NCI-H2196 (cell line): ENCODE results near the gene GNB1.
A peak's percentile ranks its signal among the peaks of the same experiment; 100 is the strongest.

ENCODE experiments used
- DNase-seq: peaks from one replicate; lab custom pipeline; 2025; ENCODE audit not compliant: unreplicated experiment; lab: John Stamatoyannopoulos, UW

The GNB1 gene

DNA sequence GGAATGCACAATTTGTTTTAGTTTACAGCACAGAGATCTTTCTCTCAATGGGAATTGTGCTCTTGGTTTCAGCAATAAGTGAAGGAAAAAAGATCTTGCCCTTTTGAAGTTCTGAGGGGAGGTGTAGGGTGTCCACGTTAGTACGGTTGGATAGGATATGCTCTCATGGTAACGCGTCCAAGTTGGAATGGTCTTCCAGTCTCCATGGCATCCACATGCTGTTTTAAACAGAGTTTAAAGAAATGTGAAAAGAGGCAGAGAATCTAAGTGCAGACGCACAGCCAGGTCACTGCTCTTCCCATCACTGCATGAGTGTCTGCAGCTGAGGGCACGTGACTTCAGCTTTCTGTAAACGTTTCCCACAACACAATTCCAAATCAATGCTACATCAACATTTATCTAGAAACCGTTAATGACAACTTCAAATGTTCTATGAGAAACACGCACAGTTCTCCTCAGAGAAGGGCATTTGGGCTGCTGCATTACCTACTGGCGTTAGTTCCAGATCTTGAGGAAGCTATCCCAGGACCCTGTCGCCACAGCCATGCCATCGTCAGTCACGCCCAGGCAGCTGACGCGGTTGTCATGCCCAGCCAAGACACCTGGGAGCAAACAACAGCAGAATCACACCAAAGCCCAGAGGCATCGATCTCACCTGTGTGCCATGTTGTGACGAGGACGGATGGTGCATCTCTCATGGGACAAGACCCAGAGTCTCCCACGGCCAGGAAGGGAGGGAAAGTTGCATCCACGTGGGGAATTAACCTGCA lies 103.9 kb downstream of the GNB1 start:
- DNase-seq: no peak

DNA sequence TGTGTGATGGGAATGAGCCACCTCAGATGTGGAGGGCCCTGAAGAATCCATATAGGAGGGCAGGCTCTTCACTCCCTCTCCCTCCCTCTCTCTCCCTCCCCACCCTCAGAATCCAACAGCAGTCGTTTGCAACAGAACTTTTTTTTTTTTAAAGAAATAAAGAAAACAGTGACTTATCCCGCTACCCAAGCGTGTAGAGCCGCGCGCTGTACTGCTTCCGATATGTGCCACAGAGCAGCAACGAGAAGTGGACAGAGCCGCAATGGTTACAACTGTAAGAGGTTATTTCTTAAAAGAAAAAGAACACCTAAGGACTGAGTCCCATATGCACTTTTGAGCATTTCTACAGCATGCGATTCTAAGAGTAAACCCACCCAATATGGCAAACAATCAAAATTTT lies 105.2 kb downstream of the GNB1 start:
- DNase-seq: no peak

DNA sequence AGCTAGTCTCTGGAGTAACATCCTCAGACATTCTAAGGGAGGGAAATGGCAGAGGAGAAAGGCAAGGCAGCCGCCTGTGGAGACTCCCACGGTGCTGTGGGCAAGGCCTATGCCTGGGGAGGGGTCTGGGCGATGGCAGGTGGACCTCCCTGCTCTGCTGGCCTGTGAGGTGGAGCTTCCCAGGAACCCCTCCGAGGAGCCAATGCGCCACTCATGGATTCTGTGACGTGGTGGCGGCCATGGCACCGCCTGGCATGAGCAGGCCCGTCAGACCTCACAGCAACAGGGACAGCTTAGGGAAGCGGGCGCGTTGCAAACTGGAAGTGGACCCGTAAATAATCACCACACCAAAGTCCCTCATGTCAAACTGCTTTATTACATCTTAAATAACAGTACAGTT lies 106.0 kb downstream of the GNB1 start:
- no peak for DNase-seq

DNA sequence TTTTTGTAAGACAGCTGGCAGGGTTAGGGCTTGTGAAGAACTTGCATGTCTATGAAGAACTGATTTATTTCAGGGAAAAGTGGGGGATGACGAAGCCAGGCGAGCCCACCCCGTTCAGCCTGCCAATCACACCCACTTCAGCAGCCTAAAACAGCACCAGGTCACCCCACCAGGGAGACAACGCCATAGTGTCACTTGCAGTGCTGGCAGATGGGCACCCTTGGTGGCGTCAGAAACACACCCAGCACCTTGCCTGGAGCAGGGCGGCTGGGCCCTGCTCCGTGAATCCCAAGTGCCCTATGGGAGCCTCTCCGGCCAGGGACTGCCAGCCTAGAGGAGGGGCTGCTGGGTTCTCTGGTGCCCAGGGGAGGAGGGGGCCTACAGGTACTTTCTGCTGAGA lies 107.6 kb downstream of the GNB1 start:
- DNase-seq: no peak

DNA sequence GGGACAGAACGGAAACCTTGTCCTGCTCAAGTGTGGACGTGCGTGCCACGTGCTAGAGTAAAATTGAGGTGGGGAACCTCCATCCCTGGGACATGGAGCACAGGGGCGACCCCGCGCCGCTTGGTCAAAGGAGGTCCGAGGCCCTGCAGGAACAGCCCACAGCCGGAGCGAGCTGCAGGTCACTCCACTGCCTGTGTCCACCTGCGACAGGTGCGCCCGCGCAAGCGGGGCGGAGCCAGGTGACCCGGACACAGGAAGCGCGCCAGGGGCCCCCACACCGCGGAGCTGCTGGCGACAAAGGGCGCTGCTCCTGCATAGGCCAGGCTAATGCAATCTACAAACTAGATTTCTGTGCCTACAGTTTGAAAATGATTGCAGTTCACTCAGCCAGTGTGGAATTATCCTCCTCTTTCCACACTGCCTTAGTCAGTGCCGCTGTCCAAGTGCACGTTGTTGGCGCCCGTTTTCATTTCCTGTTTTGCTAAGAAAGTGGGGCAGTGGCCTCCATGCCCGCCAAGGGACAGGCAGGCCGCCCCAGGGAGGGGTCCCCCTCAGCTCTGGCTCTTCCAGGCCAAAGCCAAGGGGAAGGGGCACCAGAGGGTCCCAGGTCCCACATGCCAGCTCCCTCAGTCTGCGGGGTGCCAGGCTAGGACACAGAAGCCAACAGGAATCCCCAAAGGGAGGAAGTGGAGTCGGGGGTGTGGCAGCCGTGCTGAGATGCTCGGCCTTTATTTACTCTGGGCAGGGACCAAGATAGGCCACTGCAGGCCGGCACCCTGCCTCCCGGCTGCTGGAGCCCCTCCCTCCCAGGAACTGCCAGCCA lies 108.3 kb downstream of the GNB1 start:
- DNase-seq: peak; percentile 80

DNA sequence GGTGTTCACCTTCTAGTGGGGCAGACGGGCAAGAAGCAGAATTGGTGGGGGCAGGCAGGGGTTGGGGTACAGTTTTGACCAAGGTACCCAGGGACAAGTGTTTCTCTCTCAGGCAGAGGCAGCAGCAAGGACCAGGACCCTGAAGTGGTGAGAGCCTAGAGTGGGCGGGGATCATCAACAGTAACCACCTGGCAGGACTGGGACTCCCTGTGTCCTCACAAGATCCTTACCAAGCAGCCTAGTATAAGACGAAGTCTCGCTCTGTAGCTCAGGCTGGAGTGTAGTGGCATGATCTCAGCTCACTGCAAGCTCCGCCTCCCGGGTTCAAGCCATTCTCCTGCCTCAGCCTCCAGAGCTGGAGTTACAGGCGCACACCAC lies 109.4 kb downstream of the GNB1 start:
- no peak for DNase-seq

DNA sequence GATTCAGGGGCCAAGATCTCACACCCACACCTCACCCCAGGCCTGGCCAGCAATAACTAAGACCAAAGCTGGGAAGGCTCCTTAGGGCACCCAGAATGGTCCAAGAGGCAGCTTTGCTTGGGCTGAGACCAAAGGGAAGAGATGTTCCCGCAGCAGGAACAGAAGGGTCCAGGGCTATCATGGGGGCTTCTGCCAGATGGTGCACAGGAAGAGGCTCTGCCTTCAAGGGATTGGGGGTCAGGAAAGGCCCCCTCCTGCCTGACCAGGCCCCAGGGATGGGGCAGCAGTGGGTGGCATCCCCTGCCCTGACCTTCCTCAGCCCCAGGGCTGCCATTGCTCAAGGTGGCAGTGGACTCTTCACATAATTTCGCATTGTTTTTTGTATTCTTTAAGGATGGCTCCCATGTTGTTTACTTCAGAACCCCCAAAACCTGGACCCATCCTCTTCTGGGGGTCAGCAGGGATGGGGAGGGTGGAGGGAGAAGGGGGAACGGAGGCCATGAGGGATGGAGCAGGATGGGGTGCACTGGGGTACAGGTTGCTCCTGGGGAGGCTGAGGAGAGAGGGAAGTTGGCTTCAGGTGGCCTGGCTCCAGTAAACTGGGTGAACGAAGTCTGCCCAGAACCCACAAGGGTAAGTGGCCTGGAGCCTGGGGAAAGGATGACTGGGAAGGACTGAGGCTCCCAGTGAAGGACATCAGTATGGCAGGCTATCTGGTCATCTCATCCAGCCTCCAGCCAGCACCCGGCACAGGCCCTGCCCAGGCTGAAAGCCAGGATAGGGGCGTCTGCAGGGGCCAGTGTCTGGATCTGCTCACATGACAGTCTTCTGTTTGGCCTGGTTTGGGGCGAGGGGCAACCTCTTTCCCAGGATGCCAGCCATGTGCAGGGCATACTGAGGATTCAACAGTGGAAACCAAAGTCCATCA lies 110.0 kb downstream of the GNB1 start:
- DNase-seq: no peak

DNA sequence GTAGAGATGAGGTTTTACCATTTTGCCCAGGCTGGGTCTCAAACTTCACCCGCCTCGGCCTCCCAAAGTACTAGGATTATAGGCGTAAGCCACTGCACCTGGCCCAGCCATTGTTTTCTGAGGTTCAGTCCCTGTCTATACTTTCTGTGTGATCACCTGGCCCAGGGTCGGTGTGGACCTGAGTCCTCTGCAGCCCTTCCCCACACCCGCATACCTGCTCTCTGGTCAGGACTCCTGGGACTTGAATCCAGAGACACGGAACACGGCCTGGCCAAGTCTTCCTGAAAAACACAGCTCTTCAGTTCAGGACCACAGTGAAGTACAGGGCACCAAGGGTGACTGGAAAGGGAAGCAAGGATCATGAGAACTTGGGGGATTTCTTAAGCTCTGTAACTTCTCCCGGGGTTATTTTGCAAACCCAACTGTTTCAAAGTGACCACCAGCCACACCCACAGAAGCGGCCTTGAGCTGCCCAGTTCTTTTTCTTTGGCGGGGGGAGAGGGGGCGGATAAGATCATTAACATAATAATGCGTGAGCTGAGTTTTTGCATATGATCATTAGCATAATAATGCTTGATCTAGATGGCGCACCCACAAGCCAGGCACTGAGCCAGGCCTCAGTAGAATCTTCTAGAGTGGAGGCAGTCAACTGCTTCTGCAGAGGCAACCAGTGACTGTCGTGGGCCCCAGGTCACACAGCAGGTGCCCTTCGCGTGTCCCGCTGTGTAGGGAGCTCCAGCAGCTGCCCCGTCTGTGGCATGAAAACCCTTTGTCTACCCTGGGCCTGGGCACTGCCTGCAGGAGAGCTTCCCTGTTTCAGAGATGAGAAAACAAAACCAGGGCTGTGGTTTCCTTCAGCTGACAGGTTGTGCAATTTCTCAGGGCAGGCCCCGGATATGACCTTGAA lies 110.9 kb downstream of the GNB1 start:
- peak; percentile 52 for DNase-seq

DNA sequence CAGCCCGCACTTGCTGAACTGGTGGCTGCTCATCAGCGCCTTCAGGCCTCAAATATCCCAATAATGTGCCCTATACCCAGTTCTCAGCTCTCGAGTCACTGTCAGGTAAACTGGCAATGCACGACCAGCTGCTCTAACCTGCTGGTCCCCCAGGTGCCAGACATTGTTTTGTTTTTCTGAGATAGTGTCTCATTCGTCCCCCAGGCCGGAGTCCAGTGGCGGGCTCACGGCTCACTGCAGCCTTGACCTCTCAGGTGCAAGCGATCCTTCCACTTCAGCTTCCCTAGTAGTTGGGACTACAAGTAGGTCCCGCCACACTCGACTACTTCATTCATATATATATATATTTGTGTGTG lies 111.6 kb downstream of the GNB1 start:
- DNase-seq: peak; percentile 20

DNA sequence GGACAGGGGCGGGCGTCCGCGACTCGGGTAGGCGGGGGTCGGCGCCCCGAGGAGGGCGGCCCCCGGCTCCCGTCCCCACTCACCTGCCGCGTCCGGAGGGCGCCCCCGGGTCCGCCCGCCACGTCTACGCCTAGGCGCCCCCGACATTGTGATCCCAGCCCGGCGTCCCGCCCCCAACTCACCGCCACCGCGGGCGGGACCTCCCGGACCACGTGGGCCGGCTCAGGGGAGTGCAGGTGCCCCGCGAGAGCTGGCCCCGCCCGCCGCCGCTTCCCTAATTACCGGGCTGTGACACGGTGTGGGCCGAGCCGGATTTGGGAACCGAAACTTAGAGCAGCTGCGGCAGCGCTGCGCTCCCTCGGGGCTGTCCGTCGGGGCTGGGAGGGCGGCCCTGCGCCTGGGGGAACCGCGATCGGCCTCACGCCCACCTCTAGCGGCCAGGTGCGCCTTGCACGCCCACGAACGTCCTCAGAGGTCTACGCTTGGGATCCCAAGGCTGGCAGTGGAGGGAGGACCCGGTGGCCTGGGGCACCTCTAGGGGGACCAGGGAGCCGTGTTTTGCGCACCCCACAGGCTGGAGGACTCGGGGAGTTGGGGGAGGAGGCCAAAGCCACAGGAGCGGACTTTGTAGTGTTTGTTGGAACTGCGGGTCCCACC lies 112.1 kb downstream of the GNB1 start:
- DNase-seq: peak; percentile 77

DNA sequence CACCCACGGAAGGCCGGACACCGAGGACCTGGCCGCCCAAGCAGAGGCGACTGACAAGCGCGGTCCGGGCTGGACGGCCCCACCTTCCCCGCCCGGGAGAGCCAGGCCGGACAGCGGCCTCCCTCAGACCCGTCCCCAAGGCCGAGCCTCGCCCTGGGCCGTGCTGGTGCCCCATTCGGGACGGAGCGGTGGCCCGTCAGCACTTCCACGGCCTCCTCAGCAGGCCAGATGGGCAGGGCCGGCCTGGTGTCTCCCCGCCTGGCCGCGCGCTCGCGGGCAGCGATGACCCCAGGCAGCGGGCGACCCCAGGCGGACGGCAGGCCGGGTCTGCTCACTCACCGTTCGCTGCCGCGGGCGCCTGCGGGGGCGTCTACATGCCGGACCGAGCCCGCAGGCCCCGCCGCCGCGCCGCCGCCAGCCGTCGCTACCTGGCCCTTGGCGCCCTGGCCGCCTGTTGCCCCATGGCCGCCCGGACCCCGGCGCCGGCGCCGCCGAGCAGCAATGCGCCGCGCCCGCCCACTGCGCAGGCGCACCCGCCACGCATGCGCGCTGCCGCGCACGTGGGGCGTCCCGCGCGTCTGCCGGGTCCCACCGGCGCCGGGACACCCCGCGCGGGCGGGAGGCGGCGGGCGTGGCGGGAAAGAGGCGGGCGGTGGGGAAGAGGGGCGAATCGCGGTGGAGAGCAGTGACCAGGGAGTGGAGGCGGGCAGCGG lies 112.8 kb downstream of the GNB1 start, which contains the start of gene NADK:
NADK (minus strand) TSS at position 521 of the 713 bp plus-strand sequence. CDS start 13,064 bp downstream, outside the sequence.
- peak; percentile 77 for DNase-seq

DNA sequence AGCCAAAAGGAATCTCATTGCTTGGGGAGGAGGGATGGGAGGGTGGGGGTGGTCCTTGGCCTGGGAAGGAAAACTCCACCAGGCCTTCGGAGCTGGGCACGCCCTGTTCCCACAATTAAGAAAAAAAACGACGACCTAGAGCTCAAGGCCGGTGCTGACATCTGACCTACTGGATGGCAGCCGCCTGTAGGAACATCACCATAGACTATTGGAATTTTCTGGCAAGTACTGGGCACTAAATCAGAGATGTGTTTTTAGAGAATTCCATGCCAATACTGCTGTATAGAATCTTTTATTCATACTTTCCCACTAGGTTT lies 113.3 kb downstream of the GNB1 start:
- no peak for DNase-seq

DNA sequence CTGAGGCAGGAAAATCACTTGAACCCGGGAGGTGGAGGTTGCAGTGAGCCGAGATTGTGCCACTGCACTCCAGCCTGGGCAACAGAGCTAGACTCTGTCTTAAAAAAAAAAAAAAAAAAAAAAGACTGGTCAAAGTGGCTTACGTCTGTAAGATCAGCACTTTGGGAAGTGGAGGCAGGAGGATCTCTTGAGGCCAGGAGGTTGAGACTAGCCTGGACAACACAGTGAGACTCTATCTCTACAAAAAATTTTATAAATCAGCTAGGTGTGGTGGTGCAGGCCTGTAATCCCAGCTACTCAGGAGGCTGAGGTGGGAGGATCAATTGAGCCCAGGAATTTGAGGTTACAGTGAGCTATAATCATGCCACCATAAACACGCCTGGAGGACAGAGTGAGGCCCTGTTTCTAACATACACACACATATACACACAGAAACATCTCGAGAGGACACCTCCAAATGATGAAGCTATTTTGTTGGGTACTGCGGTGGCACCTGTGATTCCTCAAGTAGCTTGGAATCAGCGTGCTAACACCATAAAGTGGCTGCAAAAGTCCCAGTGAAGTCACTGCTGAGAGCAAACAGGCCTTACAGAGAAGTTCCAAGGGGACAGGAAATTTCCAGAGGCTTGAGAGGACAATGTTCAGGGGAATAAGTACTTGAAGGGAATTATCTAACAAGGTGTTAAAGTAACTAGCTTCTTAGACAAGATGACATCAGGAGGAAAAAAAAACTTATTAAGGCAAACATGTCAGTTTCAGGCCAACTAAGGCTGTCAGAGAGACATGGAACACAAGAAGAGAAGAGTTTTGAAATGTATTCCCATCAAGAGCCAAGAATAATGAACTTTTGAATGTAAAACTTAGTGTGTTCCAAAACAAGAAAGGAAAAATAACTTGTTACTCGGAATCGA lies 114.0 kb downstream of the GNB1 start:
- DNase-seq: no peak

DNA sequence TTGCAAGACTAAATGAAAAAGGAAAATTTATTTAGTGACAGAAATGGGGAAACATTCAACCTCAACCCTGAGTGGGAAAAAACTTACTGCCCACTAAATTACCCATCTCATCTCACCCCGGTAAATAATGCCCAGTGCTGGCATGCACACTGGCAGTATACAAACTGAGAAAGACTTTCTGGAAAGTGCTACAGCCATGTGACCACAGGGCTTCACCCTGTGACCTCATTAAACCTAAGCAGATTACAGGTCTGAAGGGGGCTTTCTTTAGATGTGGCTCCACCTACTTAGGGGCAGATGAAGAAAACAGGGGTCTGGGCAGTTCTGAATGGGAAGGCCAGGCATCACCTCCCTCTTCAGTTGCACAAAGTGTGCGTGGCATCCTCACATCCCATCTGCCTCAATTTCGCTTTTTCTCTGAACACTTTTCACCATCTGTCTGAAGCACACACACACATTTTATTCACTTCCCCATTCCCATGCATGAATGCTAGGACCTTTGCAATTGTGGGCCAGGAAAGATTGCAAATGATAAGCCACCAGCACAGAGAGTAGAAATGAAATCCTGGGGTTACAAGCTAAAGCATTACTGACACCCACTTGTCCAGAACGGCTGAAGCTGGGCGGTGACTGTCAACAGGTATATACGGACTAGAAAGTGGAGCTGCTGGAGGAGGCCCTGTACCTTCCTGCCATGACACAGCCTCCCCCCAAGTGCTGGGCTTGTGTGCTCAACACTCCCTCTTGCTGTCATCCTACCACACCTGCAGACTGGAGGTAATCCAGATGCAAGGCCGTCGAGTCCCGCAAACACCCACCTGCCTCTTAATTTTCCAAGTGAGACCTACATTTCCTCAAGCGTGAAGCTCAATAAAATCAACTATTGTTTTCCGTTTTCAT lies 115.3 kb downstream of the GNB1 start:
- DNase-seq: no peak

DNA sequence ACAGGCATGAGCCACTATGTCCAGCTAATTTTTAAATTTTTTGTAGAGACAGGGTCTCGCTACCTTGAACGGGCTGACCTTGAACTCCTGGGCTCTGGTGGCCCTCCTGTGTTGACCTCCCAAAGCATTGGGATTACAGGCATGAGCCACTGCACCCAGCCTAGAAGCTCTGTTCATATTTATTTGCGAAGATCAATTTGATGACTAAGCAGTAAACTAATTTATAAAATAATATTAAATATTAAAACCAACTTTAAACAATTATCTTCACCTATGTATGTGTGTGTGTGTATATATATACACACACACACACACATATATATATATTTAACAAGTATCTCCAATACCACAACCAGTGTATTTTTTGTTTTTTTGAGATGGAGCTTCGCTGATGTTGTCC lies 117.0 kb downstream of the GNB1 start:
- no peak for DNase-seq

DNA sequence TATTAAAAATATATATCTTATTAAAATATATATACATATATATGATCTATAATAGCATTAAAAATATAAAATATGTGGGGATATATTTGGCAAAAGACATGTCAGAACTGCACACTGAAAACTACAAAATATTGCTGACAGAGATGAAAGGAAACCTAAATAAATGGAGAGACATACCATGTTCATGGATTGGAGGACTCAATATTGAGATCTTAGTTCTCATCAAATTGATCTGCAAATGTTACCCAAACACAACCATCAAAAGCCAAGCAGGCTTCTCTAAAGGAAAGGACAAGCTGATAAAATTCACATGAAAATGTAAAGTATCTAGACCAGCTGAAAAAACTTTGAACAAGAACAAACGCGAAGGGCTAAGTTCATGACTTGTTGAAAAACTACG lies 119.8 kb downstream of the GNB1 start:
- DNase-seq: no peak

DNA sequence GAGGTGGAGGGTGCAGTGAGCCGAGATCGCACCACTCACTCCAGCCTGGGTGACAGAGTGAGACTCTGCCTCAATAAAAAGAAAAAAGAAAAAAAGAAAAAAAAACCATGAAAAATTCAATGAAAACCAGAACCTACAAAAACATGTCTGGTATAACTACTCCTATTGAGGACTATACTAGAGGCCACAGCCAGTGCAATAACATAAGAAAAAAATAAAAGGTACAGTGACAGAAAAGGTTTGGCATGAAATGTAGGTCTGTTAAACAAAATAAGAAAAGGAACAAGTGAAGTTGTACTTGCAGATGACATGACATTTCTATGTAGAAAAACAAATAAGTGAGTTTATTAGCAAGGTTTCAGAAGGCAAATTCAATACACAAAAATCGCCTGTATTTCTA lies 120.8 kb downstream of the GNB1 start:
- DNase-seq: no peak
